NCI-H1930 (cell line): ENCODE data around the gene PRCD.

Experiments used
- DNase-seq, 2 experiments: peaks; one replicate each; lab custom pipeline; 2025; lab: John Stamatoyannopoulos, UW

Gene PRCD, protein sequence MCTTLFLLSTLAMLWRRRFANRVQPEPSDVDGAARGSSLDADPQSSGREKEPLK

DNA sequence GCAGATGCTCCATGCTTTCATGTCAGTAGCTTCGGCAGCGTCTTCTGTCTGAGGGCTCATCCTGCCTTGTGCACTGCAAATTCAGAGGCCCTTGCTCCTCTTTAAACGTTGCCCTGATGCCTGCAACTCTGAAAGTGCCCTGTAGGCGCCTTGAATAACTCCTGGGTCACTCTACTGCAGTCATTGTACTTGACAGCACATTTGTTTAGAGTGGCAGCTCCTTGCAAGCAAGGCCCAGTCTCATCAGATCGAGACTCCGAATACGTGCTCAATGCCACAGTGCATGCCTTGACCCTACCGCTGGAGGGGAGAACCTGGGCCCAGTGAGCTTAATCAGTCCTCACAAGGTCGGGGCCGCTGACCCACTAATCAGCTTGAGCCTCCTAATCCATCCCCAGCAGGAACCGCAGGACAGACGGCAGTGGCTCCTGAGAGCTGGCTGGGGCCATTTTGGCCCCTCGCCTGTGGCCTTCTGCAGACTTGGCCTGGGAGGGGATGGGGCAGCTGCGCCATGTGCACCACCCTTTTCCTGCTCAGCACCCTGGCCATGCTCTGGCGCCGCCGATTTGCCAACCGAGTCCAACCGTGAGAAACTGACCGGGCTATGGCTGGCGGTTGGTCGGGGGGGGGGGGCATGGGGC is at the start of gene PRCD:
Gene PRCD, plus strand, starts transcription at position 414 of the 641 bp plus-strand sequence. Its CDS starts 98 bp downstream, at position 512.
- DNase-seq = no peak

- no peak for DNase-seq
Measured at GRCh38 chr17:76490112-76490710, 49.6 kb upstream of the PRCD start.

DNA sequence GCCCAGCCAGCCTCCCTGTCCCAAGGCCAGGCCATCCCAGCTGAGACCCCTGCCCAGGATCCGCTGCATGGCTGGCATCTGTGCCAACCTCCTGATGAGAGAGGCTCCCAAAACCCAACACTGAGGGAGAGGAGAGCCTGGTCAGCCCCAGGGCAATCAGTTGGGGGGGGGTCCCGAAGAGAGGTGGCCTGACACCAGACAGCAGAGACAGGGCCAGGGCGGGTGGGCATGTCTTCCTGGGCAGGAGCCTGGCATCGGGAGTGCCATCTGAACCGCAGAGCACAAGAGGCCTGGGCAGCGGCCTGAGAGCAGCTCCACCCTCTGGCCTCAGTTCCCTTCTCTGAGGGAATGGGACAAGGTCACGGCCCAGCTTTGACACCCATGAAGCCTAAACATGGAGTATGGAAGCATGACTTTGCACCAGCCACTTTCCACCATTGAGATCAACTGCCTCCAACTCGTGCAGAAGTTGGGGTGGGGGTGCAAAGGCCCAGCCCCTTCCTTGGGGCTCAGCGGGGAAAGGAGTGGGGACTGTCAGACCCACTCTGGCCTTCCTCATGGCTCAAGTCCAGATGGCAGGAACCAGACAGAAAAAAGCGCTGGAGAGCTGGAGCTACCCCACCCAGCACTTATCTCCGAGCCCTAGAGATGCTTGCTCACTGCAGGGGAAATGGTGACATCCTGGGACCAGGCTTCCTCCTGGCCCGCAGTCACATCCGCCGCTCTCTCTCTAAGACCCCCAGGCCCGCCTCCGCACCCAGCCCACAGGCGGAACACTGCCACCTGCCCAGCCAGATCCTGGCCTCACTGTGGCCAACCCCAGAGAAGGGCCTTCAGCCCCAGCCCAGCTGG is 48.3 kb upstream of the PRCD start:
- no peak for DNase-seq

DNA sequence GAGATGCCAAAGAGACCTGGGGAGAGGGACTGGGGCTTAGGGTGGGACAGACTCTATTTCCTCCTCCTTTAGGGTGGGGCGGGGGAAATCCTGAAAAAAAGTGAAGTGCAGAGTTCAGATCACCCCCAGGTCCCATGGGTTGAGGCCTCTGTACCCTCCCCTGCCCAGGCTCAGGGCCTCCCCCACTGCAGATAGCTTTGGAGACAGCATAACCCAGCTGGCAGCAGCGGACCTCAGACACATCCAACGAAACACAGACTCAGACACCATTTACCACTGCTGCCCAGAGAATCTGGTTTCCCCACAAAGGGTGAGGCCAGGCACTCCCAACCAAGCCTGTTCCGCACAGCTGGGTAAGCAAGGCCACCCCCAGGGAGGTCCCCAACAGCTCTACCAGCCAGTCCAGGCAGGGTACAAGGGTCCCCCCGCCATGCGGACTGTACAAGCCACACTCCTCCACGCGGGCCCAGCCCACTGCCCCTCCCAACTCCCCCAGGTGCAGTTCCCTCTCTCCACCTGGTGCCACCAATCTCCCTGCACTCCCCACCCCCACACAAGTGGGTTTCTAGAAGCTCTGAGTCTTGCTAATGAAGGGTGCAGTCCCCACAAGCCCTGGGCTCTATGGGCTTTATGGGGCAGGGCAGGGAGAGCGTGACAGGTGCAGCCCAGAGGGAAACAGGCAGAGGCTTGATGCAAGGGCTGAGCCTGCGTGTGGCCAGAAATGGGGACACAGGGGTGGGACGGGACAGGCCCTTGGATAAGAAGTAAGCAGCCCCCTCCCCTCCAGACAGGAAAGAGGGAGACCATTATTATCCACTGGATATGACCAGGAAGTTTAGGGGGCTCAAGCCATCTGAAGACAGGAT is 47.5 kb upstream of the PRCD start:
- no peak for DNase-seq

- DNase-seq = no peak
Measured at GRCh38 chr17:76492989-76493501, 46.8 kb upstream of the PRCD start.

DNA sequence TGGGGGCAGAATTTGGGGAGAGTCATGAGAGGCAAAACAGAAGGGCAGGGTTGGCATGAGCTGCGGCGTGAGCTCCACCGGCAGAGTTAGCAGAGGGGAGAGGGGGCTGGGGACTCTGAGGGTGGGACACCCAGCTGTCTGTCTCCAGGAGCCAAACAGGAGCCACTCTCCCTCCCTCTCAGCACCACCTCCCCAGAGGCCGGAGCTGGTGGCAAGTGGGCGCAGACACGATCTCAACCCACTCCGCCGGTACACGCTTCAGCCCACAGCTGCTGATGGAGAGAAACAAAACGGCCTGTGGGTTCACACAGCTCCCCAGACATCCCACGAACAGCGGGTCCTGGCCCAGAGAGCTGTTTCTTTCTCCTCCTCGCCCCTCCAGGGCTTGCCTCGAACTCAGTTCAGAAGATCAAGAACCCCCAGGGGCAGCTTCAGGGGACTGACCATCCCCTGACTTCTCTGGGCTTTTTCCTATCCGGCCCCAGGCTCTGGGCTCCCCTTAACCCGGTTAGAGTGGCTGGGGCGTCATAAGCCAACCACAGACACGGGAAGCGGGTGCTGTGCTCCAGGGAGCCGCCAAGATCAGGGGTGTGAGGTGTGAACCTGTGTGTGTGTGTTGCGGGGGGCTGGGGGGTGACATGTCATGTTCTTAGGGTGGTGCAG is 46.2 kb upstream of the PRCD start:
- no peak for DNase-seq

GRCh38 chr17:76495663-76496400 is 44.0 kb upstream of the PRCD start:
- DNase-seq = no peak

DNA sequence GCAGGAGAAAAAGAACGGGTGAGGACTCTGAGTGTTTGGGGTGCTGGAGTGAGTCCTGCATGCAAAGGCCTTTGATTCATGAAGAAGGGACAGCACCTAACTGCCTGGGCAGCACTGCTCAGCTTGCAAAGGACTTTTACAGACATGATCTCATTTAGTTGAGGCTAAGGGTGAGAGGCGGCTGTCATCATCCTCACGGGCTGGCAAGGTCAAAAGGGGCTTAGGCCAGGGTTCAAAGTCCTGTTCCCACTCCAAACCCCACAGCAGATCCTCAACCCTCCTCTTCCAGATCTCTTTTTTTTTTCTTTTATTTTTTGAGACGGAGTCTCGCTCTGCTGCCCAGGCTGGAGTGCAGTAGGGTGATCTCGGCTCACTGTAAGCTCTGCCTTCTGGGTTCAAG is 43.4 kb upstream of the PRCD start:
- DNase-seq = no peak

DNA sequence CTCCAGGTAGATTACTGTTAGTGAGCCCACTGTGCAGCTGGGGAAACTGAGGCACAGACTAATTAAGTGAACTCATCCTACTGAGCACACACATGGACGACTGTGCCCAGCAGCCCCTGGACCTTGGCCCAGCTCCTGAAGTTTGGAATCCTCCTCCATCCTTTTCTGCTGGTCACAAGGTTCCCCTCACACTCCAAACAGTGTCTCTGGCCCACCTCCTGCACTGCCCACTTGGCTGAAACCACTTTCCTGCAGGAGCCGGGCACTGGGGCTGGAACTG is 42.2 kb upstream of the PRCD start:
- DNase-seq = no peak

GRCh38 chr17:76497979-76498875 is 41.6 kb upstream of the PRCD start:
- DNase-seq = no peak

DNA sequence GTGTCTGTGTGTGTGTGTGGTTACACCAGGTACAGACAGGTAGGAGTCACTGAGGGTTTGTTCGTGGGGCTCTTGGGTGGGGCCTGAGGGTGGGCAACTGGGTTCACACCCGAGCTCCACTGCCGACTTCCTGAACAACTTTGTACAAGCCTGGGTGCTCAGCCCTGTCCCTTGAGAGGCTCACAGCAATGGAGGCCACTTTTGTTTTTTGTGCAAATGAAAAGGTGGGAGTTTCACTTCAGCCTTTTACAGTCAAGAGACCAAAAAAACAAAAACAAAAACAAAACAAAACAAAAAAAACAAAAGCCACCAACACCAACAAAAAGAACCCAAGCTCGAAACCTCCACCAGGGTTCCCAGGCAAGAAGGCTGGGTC is 41.0 kb upstream of the PRCD start:
- no peak for DNase-seq

DNA sequence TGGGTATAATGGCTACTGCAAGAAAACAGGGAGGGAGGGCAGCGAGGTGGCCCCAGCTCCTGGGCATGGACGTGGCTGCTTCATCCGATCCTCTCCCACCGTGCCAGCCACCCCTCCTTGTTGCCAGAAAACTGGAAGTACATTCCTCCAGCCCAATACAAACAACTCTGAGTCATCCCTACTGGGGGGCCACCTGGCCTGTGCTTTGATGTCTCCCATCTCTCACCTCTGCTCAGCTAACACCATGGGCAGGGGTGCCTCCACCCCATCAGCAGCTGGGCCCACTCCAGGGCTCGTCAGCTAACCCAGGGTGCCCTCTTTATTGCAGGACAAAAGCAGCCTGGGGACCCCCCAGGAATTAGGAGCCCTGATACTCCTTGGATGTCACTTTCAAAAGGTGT is 40.6 kb upstream of the PRCD start:
- no peak for DNase-seq

- DNase-seq = no peak
Measured at GRCh38 chr17:76500074-76500746, 39.6 kb upstream of the PRCD start.

DNA sequence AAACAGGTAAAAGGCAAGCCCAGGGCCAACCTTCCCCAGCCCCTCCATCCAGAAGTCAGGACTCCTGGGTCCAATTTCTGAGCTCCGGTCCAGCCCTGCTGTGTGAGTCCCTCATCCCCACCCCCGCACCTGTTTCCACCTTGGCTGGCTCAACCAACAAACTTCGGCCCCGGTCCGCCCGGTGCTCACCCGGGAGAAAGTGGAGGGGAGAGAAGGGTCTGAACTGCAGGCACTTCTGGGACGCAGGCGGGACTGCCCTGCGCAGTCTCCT is 39.2 kb upstream of the PRCD start:
- DNase-seq = no peak

- peak; percentile 63 to 81 for DNase-seq
Measured at GRCh38 chr17:76501018-76501826, 38.6 kb upstream of the PRCD start, which contains the start of gene RHBDF2. RHBDF2 (minus strand) TSS chr17:76501423; CDS start chr17:76481524, 19,899 bp downstream.

GRCh38 chr17:76501827-76502307 is 38.0 kb upstream of the PRCD start:
- DNase-seq = no peak

- no peak for DNase-seq
Measured at GRCh38 chr17:76502341-76503211, 37.3 kb upstream of the PRCD start.
